Erythroblast (primary cell): ENCODE measurements around the gene WDR93.
"Not testable (repeated sequence)": the region's sequence is repeated elsewhere in the genome, so short reads cannot be mapped to it uniquely, and the experiment has no call there.

Source experiments
- DNase-seq, 2 experiments: peaks; one replicate each; lab custom pipeline; 2025; lab: John Stamatoyannopoulos, UW
- GATA1 ChIP-seq: IDR thresholded peaks from 2 replicates; pipeline ENCODE4 v1.6.1; 2011; ENCODE audit warnings: low read depth, mild to moderate bottlenecking, control low read depth, low read length, moderate library complexity
- POLR2A ChIP-seq: IDR thresholded peaks from 2 replicates; pipeline ENCODE4 v1.6.1; 2011; ENCODE audit warnings: mild to moderate bottlenecking, low read length

WDR93 gene

DNA sequence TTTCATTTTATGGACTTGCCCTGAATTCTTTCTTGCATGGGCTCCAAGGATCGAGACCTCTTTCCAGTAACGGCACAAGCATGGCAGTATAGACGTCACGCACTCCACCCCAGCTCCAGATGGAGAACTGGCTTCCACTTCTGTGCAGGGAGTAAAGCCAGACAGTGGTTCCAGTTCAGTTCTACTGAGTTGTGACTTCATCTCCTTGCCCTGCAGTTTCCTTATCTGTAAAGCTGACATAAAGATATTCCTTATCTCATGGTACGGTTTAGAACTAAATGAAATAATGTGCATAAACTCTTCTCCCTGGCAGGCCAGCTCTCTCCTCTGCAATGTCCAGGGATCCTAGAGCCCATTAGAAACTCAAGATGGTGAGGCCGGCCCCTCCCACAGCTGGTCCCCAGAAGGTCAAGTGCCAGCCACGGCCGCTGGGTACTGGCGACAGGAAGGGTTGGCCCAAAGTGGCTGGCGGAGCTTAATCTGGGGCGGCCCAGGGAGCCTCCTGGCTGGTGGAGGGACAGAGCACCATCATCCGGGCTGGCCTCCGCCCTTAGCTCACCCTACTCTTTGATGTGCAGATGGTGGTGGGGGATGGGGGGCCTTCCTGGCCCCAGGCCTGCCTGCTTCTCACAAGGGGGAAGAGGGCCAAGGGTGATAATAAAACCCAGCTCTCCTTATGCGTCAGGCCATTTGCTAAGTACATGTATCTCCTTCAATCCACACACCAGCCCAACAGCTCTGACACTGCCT, 92.7 kb downstream of the WDR93 start:
- TF ChIP-seq POLR2A (no peak), GATA1 (no peak)
- DNase-seq, result peak; percentile 63 to 87

DNA sequence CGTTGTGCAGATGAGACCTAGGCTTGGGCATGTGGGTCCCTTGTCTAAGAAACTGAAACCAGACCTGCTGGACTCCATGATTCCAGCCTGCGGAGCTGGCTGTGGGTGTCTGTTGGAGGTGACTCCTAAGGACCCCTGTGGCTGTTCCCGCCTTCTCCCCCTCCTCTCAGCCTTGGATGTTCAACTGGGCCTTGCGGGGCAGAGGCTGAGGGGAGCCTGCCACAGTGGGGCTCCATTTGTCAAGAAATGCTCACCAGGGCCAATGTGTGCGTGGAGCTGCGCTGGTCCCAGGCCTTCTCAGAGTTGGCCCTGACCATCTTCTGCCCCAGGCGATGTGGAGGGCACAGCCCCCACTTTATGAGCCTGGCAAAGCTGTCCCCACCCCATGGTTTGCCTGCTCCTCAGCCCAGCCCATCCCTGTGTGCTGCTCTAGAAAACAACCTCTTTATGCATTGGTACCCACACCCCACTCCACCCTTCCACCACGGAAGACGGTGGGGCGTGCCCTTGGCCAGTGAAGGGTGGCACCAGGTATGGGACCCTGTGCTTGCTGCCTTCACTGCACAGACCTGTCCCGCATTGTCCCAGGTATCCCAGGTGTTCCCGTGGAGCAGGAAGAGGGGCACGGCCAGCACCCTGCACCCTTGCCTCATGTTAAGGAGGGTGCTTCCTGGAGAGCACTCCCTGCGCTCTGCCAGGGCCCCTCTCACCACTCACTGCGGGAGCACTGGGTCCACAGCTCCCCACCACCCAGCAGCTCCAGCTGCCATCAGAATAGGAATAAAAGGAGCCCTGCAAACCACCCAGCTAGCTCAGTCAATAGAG, 93.5 kb downstream of the WDR93 start:
- DNase-seq, result no peak
- no peak for TF ChIP-seq GATA1

DNA sequence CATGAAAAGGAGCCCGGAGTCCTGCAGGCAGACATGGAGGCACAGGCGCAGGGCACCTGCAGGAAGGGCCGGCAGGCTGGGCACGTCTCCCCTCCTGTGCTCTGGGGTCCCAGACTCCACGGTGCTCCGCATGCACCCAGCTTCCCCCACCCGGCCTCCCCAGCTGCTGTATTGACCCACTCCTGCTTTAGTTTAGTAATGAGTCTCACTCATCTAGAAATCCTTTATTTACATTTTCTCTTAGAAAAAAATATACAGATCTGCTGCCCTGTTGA, 94.0 kb downstream of the WDR93 start:
- DNase-seq, result no peak
- no peak for TF ChIP-seq GATA1
- no peak for TF ChIP-seq POLR2A

DNA sequence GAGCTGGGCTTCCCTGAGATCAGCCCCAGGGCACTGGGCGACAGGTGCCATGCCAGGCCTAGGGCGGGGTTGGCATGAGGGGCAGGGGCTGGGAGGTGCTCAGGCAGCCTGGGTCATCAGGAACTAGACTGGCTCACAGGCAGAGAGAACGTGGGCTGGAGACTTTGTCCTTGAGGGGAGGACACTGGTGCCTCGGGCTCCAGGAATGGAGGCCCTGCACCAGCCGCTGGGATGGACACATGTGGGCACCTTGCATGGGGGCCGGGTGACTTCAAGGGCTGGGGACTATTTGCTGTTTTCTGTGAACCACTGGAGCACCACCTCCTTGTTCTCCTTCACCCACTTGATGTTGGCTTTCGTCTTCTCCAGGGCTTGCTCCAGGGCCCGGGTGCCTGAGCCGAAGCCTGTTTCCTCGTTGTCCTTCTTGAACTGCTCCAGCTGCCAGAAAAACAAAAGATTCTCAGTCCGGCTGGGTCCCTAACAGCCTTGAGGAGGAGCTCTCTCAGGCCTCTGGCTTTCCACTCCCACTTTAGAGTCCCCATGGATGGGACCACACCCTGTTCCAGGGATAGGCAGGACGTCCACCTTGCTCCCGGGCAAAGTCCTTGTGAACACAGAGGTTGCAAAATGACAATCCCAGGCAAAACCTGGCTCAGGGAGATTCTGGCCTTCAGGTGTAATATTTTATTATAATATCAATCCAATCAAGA, 94.6 kb downstream of the WDR93 start:
- no peak for DNase-seq
- no peak for TF ChIP-seq POLR2A
- TF ChIP-seq GATA1, result no peak

DNA sequence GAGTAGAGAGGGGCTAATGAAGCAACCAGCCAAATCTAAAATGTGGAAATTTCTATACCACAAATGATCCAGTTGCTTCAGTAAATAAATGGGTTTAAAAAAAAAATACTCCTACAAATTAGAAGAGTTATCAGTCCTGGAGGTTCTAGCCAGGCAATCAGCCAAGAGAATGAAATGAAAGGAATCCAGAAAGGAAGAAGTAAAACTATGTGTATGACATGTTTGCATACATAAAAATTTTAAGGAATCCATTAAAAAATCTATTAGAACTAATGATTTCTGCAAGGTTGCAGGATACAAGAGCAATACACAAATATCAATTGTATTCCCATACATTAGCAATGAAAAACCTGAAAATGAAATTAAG, 95.1 kb downstream of the WDR93 start:
- TF ChIP-seq POLR2A, result no peak
- TF ChIP-seq GATA1, result no peak
- no peak for DNase-seq

DNA sequence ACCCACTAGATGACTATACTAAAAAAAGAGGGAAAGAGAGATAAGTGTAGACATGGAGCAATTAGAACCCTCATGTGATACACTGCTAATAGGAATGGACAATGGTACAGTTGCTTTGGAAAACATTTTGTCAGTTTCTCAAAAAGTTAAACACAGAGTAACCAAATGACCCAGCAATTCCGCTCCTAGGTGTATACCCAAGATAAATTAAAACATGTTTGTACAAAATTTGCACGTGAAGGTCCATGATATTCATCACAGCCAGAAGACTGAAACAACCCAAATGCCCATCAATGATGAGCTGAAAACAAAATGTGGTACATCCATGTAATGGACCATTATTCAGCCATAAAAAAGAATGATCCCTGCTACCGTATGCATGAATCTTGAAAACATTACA, 97.3 kb downstream of the WDR93 start:
- TF ChIP-seq GATA1 (no peak), POLR2A (no peak)
- DNase-seq, result no peak

DNA sequence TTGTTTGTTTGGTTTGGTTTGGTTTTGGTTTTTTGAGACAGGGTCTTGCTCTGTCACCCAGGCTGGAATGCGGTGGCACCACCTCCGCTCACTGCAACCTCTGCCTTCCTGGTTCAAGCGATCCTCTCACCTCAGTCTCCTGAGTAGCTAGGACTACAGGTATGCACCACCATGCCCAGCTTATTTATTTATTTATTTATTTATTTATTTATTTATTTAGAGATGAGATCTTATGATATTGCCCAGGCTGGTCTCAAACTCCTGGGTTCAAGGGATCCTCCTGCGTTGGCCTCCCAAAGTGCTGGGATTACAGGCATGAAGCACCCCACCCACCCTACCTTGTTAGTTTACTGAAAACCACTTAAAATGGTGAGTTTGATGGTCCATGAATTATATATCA, 98.0 kb downstream of the WDR93 start:
- not testable (repeated sequence) for DNase-seq

DNA sequence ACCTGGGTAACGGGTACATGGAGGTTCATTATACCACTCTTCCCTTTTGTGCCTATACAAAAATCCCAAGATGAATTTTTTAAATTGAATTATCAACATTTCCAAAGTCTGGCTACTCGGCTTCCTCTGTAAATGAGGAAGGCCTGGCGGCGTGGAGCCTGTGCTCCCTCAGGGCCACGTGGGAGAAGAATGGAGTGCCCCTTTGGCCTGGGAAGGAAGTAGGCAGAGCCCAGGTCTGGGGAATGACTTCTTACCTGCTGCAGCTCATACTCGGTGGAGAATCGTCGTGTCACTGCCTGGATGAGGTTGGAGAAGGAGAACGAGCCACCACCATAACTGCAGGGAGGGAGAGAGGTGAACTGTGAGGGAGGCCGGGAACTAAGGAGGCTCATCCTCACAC, 99.6 kb downstream of the WDR93 start:
- DNase-seq, result no peak
- no peak for TF ChIP-seq GATA1

DNA sequence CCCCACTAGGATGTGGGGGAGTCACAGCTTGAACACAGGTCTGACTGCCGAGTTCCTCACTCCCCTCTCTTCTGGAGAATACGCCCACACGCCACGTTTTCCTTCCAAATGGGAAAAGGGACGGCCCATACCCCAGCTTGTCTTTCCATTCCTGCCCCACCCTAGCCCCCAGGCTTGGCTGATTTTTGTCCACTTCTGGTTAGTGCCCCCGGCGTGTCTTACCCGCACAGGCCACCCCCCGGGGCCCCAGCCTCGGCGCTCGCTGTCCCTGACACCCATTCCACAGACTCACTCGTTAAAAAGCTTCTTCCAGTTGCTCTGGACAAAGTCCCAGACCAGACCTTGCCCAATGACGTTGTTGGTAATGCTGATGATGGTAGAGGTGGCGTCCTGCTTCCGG, 100.0 kb downstream of the WDR93 start:
- TF ChIP-seq POLR2A, result no peak
- TF ChIP-seq GATA1, result no peak
- no peak for DNase-seq

DNA sequence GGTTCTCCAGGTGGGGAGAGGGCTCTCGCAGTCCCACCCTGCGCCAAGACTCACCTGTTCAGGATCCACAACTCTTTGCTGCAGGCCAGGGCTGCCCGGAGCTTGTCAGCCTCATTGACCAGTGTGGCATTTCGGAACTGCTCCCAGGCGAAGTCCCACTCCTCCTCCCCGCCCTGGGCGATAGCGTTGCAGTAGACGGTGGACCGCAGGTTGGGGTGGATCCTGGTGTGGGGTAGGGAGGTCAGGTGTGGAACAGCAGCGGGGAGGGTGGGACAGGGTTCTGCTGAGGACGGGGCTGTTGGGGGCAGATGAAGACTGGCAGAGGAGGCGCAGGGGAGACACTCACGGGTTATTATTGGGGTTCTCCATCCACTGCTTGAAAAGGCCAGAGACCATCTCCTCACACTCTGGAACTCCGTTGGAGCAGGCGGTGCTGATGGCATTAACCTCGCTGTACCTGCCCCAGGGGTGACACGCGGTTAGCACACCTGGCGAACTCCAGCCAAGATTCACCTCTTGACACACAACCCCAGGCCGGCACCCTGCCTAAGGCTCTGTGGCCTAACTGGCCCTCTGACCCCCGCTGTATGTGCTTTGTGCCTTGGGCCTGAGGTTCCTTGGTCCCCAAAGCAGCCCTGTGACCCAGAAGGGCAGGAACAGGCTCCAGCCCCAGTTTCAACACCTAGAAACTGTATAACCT, 101.6 kb downstream of the WDR93 start:
- TF ChIP-seq POLR2A, result no peak
- TF ChIP-seq GATA1, result no peak
- no peak for DNase-seq
